Stomach (tissue), 4 donors: ENCODE data around the gene RANBP6.
"Not testable (repeated sequence)": the region's sequence is repeated elsewhere in the genome, so short reads cannot be mapped to it uniquely, and the experiment has no call there.

Source experiments
- CTCF ChIP-seq, 7 experiments: fragments of 450-650 bp in 4 of 7; fragments of 200-600 bp in 3 of 7; sonication (generic) in 3 of 7; IDR thresholded peaks; one replicate each; pipeline ENCODE4 v1.5.1; 2016 to 2019; ENCODE audit warnings: antibody characterized with exemption in 7 of 7, control low read depth in 2 of 7, mild to moderate bottlenecking in 1 of 7
- POLR2A ChIP-seq, 4 donors: fragments of 450-650 bp; IDR thresholded peaks; one replicate each; pipeline ENCODE4 v1.6.1; 2016; ENCODE audit warnings: antibody characterized with exemption in 4 of 4, control low read depth in 2 of 4, mild to moderate bottlenecking in 1 of 4, moderate library complexity in 1 of 4

DNA sequence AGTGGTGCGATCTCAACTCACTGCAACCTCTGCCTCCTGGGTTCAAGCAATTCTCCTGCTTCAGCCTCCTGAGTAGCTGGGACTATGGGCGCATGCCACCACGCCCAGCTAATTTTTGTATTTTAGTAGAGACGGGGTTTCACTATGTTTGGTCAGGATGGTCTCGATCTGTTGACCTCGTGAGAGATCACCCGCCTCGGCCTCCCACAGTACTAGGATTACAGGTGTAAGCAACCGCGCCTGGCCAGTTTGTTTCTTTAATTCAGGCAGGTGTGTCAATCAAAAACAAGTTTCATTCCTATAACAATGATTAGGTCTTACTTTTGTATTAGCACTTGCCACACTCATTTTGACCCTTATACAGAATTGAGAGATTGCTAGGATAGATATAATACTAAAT lies 1.6 kb upstream of the RANBP6 start:
- TF ChIP-seq POLR2A, CTCF (IDR thresholded peaks at IDR 0.05): not testable (repeated sequence)
